ENCODE measurements around the gene GAREM2. TPM values are rescaled to one million over a fixed set of nuclear protein-coding genes. Genes with fewer than 3 reads are reported as not detected.

The GAREM2 gene
- total and polyA plus RNA-seq, 12 donors: 0.55 to 2.3 (median 1.1) TPM

- intact Hi-C loops (cut with DNase I): no loop called here
- no peak overlapping the region for H3K27ac ChIP-seq
- ATAC-seq (no peak), DNase-seq (no peak)
- WGBS, 2 donors: 96 to 97% methylated on average over 1 of the region's 1 CpG
- peaks cover 0 to 100% (median 60%) of the 10 kb centered on the region in 9 donors for H3K36me3 ChIP-seq
- TF ChIP-seq, protein P1, sequence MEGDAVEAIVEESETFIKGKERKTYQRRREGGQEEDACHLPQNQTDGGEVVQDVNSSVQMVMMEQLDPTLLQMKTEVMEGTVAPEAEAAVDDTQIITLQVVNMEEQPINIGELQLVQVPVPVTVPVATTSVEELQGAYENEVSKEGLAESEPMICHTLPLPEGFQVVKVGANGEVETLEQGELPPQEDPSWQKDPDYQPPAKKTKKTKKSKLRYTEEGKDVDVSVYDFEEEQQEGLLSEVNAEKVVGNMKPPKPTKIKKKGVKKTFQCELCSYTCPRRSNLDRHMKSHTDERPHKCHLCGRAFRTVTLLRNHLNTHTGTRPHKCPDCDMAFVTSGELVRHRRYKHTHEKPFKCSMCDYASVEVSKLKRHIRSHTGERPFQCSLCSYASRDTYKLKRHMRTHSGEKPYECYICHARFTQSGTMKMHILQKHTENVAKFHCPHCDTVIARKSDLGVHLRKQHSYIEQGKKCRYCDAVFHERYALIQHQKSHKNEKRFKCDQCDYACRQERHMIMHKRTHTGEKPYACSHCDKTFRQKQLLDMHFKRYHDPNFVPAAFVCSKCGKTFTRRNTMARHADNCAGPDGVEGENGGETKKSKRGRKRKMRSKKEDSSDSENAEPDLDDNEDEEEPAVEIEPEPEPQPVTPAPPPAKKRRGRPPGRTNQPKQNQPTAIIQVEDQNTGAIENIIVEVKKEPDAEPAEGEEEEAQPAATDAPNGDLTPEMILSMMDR (IDR thresholded peaks at IDR 0.05): no peak
- no peaks in the 10 kb centered on the region for H3K9me3 ChIP-seq
- no peak overlapping the region for H3K4me3 ChIP-seq
- no peaks in the 10 kb centered on the region for H3K27me3 ChIP-seq
- H3K4me1 ChIP-seq: peaks cover 0 to 5% (median 0%) of the 10 kb centered on the region in 9 donors
Measured at GRCh38 chr2:26215833-26216232, 42.9 kb downstream of the GAREM2 start.

GRCh38 chr2:26216587-26216986, 43.7 kb downstream of the GAREM2 start:
- ATAC-seq: peak in 1 of 8 donors; percentile 74
- Histone ChIP-seq H3K4me1 (peaks cover 0 to 5% (median 0%) of the 10 kb centered on the region in 9 donors), H3K27me3 (no peaks in the 10 kb centered on the region), H3K27ac (no peak overlapping the region), H3K4me3 (no peak overlapping the region), H3K9me3 (no peaks in the 10 kb centered on the region), H3K36me3 (peaks cover 0 to 100% (median 61%) of the 10 kb centered on the region in 9 donors)
- TF ChIP-seq, protein P1 (IDR thresholded peaks at IDR 0.05): no peak
- 92 to 97% methylated on average over 4 of the region's 4 CpGs for WGBS, 2 donors
- no peak for DNase-seq
- intact Hi-C loops (cut with DNase I): no loop called here

GRCh38 chr2:26217720-26218119, 44.8 kb downstream of the GAREM2 start:
- TF ChIP-seq, protein P1 (IDR thresholded peaks at IDR 0.05): no peak
- Histone ChIP-seq H3K27me3 (no peaks in the 10 kb centered on the region), H3K4me3 (no peak overlapping the region), H3K27ac (no peak overlapping the region), H3K4me1 (peaks cover 0 to 5% (median 0%) of the 10 kb centered on the region in 9 donors), H3K9me3 (no peaks in the 10 kb centered on the region), H3K36me3 (peaks cover 0 to 100% (median 58%) of the 10 kb centered on the region in 9 donors)
- WGBS, 2 donors: 82 to 83% methylated on average over 6 of the region's 6 CpGs
- no peak for DNase-seq
- ATAC-seq: no peak
- intact Hi-C loops (cut with DNase I): no loop called here

DNA sequence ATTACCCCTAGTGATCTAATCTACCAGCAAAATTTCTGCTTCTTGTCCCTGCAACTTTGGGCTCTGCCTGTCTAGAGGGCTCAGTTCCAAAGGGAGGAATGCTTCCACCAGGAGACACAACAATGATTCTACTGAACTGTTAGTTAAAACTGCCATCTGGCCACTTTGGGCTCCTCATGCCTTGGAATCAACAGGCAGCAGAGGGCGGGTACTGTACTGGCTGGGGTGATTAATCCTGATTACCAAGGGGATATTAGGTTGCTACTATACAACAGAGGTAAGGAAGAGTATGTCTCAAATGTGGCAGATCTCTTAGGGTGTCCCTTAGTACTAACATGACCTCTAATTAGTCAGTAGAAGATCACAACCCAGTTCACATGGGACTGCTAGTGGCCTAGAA, 50.1 kb downstream of the GAREM2 start:
- Histone ChIP-seq H3K9me3 (peaks cover 0 to 9% (median 0%) of the 10 kb centered on the region in 11 donors), H3K27me3 (no peaks in the 10 kb centered on the region), H3K36me3 (peaks cover 0 to 100% (median 44%) of the 10 kb centered on the region in 9 donors), H3K27ac (peak overlapping the region in 1 of 10 donors; percentile 25), H3K4me1 (peaks cover 0 to 4% (median 0%) of the 10 kb centered on the region in 9 donors), H3K4me3 (no peak overlapping the region)
- ATAC-seq (peak in 2 of 8 donors; percentile 34 to 37), DNase-seq (no peak)
- intact Hi-C loops (cut with DNase I): loop anchor here in 2 of 10 donors (5.0 kb wide), 2 partner anchors 64 to 109 kb away; no protein-coding TSS in a partner anchor
- TF ChIP-seq, protein P1 (IDR thresholded peaks at IDR 0.05): no peak
- 93 to 94% methylated on average over 1 of the region's 1 CpG for WGBS, 2 donors

Measured in heart right ventricle (tissue), 16 donors.